Lower leg skin (tissue), 3 donors: ENCODE data around the gene EMILIN2.

ENCODE experiments used
- POLR2A ChIP-seq, 2 donors: fragments of 450-650 bp; IDR thresholded peaks; one replicate each; pipeline ENCODE4 v1.6.1; 2016 to 2017; ENCODE audit warnings: antibody characterized with exemption in 2 of 2, mild to moderate bottlenecking in 1 of 2, moderate library complexity in 1 of 2
- TF ChIP-seq, protein P1 (sequence below), 3 donors: fragments of 450-650 bp; IDR thresholded peaks; one replicate each; pipeline ENCODE4 v1.5.1; 2016; ENCODE audit warnings: antibody characterized with exemption in 3 of 3, mild to moderate bottlenecking in 3 of 3, moderate library complexity in 2 of 3

DNA sequence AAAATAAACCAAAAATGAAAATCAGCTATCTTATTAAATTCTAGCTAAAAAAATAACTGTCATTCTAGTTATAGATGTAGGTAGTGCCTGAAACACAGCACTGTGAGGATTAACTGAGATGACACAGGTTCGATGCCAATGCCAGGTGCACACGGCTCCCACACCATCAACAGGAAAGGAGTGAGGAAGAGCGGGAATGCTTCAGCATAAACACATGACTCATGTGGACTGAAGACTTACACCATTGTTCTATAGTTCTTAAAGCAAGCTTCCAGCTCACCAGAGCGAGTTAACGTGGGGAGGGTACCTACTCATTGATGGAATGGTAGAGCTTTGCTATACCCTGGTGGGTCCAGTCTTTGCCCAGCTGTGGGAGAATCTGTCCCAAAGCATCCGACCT lies 76.7 kb downstream of the EMILIN2 start:
- no peak for TF ChIP-seq POLR2A (IDR thresholded peaks at IDR 0.05)
- TF ChIP-seq, protein P1, sequence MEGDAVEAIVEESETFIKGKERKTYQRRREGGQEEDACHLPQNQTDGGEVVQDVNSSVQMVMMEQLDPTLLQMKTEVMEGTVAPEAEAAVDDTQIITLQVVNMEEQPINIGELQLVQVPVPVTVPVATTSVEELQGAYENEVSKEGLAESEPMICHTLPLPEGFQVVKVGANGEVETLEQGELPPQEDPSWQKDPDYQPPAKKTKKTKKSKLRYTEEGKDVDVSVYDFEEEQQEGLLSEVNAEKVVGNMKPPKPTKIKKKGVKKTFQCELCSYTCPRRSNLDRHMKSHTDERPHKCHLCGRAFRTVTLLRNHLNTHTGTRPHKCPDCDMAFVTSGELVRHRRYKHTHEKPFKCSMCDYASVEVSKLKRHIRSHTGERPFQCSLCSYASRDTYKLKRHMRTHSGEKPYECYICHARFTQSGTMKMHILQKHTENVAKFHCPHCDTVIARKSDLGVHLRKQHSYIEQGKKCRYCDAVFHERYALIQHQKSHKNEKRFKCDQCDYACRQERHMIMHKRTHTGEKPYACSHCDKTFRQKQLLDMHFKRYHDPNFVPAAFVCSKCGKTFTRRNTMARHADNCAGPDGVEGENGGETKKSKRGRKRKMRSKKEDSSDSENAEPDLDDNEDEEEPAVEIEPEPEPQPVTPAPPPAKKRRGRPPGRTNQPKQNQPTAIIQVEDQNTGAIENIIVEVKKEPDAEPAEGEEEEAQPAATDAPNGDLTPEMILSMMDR (IDR thresholded peaks at IDR 0.05), result no peak
